ENCODE data around the gene TMEM86B.

The TMEM86B gene

GRCh38 chr19:55228403-55229031 is at the start of gene TMEM86B:
Gene TMEM86B (minus strand): TSS chr19:55228763. CDS start chr19:55228741, 22 bp downstream.
- in situ Hi-C loops (cut with HindIII; ENCODE audit: low sequenced_read_pairs): no loop called here

GRCh38 chr19:55277494-55277893 is 48.9 kb upstream of the TMEM86B start:
- in situ Hi-C loops (cut with HindIII; ENCODE audit: low sequenced_read_pairs): no loop called here

- in situ Hi-C loops (cut with HindIII; ENCODE audit: low sequenced_read_pairs): no loop called here
These were observed 48.3 kb upstream of the TMEM86B start for GRCh38 chr19:55276720-55277430.

- in situ Hi-C loops (cut with HindIII; ENCODE audit: low sequenced_read_pairs): no loop called here
These were observed 47.5 kb upstream of the TMEM86B start for GRCh38 chr19:55275851-55276719.

- in situ Hi-C loops (cut with HindIII; ENCODE audit: low sequenced_read_pairs): no loop called here
These were observed 45.6 kb upstream of the TMEM86B start for GRCh38 chr19:55273978-55274707.

GRCh38 chr19:55272142-55272541 is 43.6 kb upstream of the TMEM86B start:
- in situ Hi-C loops (cut with HindIII; ENCODE audit: low sequenced_read_pairs): no loop called here

GRCh38 chr19:55270172-55270942 is 41.8 kb upstream of the TMEM86B start:
- in situ Hi-C loops (cut with HindIII; ENCODE audit: low sequenced_read_pairs): no loop called here

- in situ Hi-C loops (cut with HindIII; ENCODE audit: low sequenced_read_pairs): no loop called here
These were observed 40.7 kb upstream of the TMEM86B start for GRCh38 chr19:55269299-55269698.

GRCh38 chr19:55266840-55267239 is 38.3 kb upstream of the TMEM86B start:
- in situ Hi-C loops (cut with HindIII; ENCODE audit: low sequenced_read_pairs): no loop called here

GRCh38 chr19:55266404-55266803 is 37.8 kb upstream of the TMEM86B start:
- in situ Hi-C loops (cut with HindIII; ENCODE audit: low sequenced_read_pairs): no loop called here

GRCh38 chr19:55265723-55266386 is 37.3 kb upstream of the TMEM86B start:
- in situ Hi-C loops (cut with HindIII; ENCODE audit: low sequenced_read_pairs): no loop called here

- in situ Hi-C loops (cut with HindIII; ENCODE audit: low sequenced_read_pairs): no loop called here
These were observed 36.6 kb upstream of the TMEM86B start for GRCh38 chr19:55265173-55265572.

- in situ Hi-C loops (cut with HindIII; ENCODE audit: low sequenced_read_pairs): no loop called here
These were observed 36.0 kb upstream of the TMEM86B start for GRCh38 chr19:55264531-55264930.

- in situ Hi-C loops (cut with HindIII; ENCODE audit: low sequenced_read_pairs): no loop called here
These were observed 33.8 kb upstream of the TMEM86B start for GRCh38 chr19:55262359-55262758.

GRCh38 chr19:55261671-55262126 is 33.1 kb upstream of the TMEM86B start:
- in situ Hi-C loops (cut with HindIII; ENCODE audit: low sequenced_read_pairs): no loop called here

GRCh38 chr19:55259540-55260210 is 31.1 kb upstream of the TMEM86B start:
- in situ Hi-C loops (cut with HindIII; ENCODE audit: low sequenced_read_pairs): no loop called here

GRCh38 chr19:55258828-55259539 is 30.4 kb upstream of the TMEM86B start, which contains the start of gene PPP6R1:
Gene PPP6R1 (minus strand): TSS chr19:55259017. CDS start chr19:55247103, 11,914 bp downstream.
- in situ Hi-C loops (cut with HindIII; ENCODE audit: low sequenced_read_pairs): no loop called here

- in situ Hi-C loops (cut with HindIII; ENCODE audit: low sequenced_read_pairs): no loop called here
These were observed 29.9 kb upstream of the TMEM86B start for GRCh38 chr19:55258476-55258827.

All from DLD1 (cell line).